ENCODE data around the gene TFCP2L1.

TFCP2L1 gene

GRCh38 chr2:121293450-121294325 is 8.7 kb upstream of the TFCP2L1 start:
- H3K27ac ChIP-seq (replicated peaks): no peak overlapping the region
- H3K4me3 ChIP-seq (replicated peaks; ENCODE audit: insufficient read depth, low read length): no peak overlapping the region
- TF ChIP-seq POLR2AphosphoS5 (IDR thresholded peaks at IDR 0.05; ENCODE audit: low read depth): no peak
- no peak for TF ChIP-seq CTCF (IDR thresholded peaks at IDR 0.05; ENCODE audit: insufficient read depth, low read length)
- no peak for TF ChIP-seq GABPA (IDR thresholded peaks at IDR 0.05; ENCODE audit: low read depth)
- TF ChIP-seq REST (IDR thresholded peaks at IDR 0.05; ENCODE audit: insufficient replicate concordance, low read depth): no peak
- TF ChIP-seq SPI1 (IDR thresholded peaks at IDR 0.05; ENCODE audit: borderline replicate concordance, low read depth): no peak
- H3K27me3 ChIP-seq (ENCODE audit: insufficient read depth, poor library complexity, severe bottlenecking): no peaks in the 10 kb centered on the region
- DNase-seq (ENCODE audit: low read depth in 1 of 2, low spot score in 1 of 2): no peak

GRCh38 chr2:121291251-121291580 is 6.2 kb upstream of the TFCP2L1 start:
- TF ChIP-seq REST (IDR thresholded peaks at IDR 0.05; ENCODE audit: insufficient replicate concordance, low read depth) (no peak), SPI1 (IDR thresholded peaks at IDR 0.05; ENCODE audit: borderline replicate concordance, low read depth) (no peak)
- no peak for DNase-seq (ENCODE audit: low read depth in 1 of 2, low spot score in 1 of 2)
- no peak overlapping the region for H3K4me3 ChIP-seq (replicated peaks; ENCODE audit: insufficient read depth, low read length)
- no peak overlapping the region for H3K27ac ChIP-seq (replicated peaks)
- H3K27me3 ChIP-seq (ENCODE audit: insufficient read depth, poor library complexity, severe bottlenecking): no peaks in the 10 kb centered on the region

GRCh38 chr2:121289271-121289670 is 4.3 kb upstream of the TFCP2L1 start:
- TF ChIP-seq CTCF (IDR thresholded peaks at IDR 0.05; ENCODE audit: insufficient read depth, low read length) (no peak), GABPA (IDR thresholded peaks at IDR 0.05; ENCODE audit: low read depth) (no peak), SPI1 (IDR thresholded peaks at IDR 0.05; ENCODE audit: borderline replicate concordance, low read depth) (no peak), REST (IDR thresholded peaks at IDR 0.05; ENCODE audit: insufficient replicate concordance, low read depth) (no peak), POLR2AphosphoS5 (IDR thresholded peaks at IDR 0.05; ENCODE audit: low read depth) (no peak)
- Histone ChIP-seq H3K27me3 (ENCODE audit: insufficient read depth, poor library complexity, severe bottlenecking) (peaks cover 10% of the 10 kb centered on the region), H3K27ac (replicated peaks) (no peak overlapping the region), H3K4me3 (replicated peaks; ENCODE audit: insufficient read depth, low read length) (no peak overlapping the region)
- DNase-seq (ENCODE audit: low read depth in 1 of 2, low spot score in 1 of 2): no peak
